ENCODE measurements around the gene GKAP1.
"Not testable (repeated sequence)": the region's sequence is repeated elsewhere in the genome, so short reads cannot be mapped to it uniquely, and the experiment has no call there.

DNA sequence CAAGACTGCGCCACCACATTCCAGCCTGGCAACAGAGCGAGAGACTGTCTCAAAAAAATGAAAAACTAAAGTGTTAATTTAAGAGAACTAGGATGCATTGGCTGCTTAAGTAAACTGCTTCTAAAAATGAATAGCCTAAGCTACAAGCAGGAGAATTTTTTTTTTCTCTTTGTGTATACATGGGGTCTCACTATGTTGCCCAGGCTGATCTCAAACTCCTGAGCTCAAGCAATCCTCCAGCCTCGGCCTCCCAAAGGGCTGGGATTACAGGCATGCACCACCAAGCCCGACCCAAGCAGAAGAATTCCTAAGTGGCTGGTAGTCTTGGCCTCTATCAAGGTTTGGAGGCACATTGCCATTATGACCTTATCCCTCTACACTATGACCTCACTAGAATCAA, 2.4 kb downstream of the GKAP1 start:
- not testable (repeated sequence) for TF ChIP-seq POLR2A (IDR thresholded peaks at IDR 0.05; ENCODE audit: low read depth)
- TF ChIP-seq, protein P1, sequence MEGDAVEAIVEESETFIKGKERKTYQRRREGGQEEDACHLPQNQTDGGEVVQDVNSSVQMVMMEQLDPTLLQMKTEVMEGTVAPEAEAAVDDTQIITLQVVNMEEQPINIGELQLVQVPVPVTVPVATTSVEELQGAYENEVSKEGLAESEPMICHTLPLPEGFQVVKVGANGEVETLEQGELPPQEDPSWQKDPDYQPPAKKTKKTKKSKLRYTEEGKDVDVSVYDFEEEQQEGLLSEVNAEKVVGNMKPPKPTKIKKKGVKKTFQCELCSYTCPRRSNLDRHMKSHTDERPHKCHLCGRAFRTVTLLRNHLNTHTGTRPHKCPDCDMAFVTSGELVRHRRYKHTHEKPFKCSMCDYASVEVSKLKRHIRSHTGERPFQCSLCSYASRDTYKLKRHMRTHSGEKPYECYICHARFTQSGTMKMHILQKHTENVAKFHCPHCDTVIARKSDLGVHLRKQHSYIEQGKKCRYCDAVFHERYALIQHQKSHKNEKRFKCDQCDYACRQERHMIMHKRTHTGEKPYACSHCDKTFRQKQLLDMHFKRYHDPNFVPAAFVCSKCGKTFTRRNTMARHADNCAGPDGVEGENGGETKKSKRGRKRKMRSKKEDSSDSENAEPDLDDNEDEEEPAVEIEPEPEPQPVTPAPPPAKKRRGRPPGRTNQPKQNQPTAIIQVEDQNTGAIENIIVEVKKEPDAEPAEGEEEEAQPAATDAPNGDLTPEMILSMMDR (IDR thresholded peaks at IDR 0.05), result not testable (repeated sequence)

All from esophagus muscularis mucosa (tissue), 3 donors.